ENCODE measurements around the gene ACSF3. TPM values are rescaled to one million over a fixed set of nuclear protein-coding genes. Genes with fewer than 3 reads are reported as not detected.

The ACSF3 gene
- polyA plus RNA-seq, 10 donors, result 12.9 to 23.8 (median 14.8) TPM

DNA sequence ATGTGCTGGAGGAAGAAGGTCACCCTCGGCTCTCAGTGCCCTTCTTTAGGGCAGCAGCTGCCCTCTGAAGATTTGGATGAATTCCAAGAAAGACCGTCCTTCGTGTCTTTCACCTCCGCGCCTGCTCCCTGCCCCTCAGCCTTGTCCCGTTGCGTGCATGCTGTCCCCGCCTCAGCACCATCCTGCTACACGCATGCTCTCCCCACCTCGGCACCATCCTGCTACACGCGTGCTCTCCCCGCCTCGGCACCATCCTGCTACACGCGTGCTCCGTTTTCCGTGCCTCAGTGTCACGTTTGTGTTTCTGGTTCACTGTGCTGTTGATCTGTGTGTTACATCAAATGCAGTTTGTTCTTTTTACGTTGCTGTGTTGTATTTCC is 13.5 kb downstream of the ACSF3 start:
- DNase-seq, result no peak

DNA sequence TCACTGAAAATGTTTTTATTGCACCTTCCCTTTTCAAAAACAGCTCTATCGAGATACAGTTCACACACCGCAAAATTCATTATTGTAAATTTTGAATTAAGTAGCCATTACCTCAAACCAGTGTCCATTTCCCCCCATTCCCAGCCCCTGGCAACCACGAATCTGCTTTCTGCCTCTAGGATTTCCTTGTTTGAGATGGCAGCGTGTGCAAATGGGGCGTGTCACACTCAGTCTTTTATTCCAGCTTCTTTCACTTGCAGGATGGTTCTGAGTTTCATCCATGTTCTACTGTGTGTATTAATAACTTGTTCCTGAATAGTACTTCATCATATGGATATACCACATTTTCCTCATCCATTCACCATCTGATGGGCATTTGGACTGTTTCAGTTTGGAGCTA is 14.8 kb downstream of the ACSF3 start:
- DNase-seq, result no peak

DNA sequence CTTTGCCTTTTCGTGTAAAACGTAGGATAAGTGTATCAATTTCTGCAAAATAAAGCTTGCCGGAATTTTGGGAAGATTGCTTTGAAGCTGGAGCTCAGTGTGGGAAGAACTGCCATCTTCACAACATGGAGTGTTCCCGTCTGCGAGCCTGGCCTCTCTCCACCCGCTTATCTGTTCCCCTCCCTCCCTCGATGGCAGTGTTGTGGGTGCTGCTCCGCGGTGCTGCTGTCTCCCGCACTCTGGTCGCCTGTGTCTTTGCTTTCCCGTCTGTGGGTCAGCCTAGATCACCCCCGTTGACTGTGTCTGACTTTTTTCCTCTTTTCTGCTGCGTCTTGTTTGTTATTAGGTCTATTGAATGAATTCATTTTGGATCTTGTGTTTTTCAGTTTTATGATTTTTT is 17.0 kb downstream of the ACSF3 start:
- DNase-seq, result no peak

DNA sequence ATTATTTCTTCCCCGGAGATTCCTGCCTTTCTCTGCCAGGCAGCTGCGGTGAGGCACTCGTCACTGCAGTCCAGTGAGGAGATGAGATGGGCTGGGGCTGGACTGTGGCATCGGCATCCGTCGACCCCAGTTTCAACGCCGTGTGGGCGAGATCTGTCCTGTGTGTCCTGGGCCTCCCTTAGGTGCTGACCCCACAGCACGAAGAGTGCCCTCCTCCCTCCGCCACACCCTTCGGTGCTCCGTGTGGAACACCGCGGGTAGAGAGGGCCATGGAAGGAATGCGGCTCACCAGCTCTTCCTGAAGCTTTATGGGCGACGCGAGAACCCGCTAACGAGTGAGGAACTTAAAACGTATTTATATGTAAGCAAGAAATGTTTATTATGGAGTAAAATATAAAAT is 17.6 kb downstream of the ACSF3 start:
- DNase-seq, result no peak

DNA sequence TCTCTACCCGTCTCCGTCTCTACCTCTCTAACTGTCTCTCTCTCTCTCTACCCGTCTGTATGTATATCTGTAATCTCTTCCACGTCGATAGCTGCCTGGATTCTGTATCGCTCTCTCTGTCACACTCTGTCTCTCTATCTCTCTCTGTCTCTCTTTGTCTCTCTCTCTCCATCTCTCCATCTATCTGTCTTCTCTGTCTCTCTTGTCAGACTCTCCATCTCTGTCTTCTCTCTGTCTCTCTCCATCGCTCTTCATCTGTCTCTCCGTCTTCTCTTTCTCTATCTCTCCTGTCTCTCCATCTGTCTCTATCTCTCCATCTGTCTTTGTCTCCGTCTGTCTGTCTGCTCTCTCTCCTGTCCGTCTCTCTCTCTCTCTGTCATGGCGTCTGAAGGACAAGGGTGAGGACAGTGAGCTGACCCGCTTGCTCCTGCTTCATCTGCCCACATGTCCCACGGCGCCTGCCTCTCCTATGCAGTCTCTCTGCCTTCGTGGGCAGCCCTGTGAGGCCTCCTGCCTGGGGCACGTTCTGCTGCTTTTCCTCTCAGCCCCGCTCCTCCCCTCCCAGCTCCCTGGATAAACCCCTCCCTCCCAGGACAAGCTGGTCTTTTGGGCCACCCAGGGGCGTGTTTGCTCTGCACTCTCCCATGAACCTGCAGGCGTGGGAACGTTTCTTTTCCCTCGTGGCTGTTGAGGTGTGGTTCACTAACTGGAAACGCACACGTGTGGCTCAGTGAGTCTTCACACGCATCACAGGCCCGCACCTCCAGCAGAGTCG is 18.9 kb downstream of the ACSF3 start:
- DNase-seq, result no peak

DNA sequence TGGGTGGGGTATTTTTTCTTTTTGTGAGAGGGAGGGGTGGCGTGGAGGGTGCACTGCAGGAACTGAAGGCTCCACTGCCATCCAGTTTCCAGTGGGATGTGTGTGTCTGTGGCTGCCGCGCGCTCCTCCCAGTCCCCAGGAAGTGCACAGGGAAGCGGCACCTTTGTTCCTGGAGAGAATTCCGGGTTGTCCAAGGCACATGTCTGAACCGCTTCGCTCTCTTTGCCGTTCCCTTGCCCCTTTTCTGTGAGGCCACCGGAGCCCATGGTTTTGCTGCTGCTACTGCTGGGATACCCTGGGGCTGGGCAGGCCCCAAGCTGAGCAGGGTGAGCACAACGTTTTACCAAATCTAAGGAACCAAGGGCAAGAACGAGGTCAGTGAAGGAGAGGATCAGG is 19.5 kb downstream of the ACSF3 start:
- no peak for DNase-seq

DNA sequence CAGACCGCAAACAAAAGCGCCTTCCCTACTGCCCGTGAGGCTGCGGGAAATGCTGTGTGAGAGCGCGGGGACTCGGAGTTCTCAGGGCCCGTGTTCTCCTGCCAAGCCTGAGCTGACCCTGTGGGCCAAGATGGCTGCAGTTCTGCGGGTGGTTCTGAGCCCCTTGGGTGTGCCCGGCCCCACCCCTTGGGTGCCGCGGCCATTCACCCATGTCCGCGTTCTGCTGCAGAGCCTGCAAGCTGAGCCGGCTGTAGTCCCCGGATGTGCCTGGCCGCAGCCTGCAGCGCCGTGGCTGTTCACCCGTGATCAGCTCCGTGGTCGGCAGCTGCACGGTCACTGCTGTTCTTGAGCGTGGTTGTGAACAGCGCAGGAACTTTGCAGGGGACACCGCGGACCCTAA is 20.0 kb downstream of the ACSF3 start:
- DNase-seq, result no peak

DNA sequence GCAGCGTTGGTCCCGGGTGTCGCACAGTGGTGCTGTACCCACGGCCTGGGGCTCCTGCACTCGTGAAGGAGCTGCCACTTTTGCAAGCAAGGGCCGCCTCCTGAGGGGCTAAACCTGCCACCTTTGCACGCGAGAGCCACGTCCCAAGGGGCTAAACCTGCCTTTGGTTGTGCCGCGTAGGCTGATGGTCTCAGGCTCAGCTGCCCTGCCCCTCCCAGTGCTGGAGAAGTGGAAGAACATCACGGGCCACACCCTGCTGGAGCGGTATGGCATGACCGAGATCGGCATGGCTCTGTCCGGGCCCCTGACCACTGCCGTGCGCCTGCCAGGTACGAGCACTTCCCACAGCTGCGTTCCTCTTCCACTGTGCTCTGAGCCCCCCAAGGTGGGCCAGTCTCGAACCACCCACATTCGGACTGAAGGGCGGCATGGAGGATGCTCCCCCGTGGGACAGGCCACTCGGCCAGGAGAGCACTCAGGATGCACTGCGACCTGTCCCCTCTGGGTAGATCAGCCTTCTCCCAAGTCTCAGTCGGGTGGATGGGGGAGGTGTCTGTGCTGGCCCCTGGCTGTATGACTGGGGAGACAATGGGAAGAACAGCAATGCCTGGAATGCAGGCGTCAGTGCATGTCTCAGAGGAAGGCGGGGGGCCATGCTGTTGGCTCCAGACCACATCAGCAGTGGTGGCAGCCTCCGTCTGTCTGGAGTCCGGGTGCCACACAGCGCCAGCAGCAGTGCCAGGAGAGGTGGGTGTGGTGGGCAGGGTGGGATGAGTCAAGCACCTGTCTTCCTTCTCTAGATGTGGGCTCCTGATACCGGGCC is 20.7 kb downstream of the ACSF3 start:
- no peak for DNase-seq

DNA sequence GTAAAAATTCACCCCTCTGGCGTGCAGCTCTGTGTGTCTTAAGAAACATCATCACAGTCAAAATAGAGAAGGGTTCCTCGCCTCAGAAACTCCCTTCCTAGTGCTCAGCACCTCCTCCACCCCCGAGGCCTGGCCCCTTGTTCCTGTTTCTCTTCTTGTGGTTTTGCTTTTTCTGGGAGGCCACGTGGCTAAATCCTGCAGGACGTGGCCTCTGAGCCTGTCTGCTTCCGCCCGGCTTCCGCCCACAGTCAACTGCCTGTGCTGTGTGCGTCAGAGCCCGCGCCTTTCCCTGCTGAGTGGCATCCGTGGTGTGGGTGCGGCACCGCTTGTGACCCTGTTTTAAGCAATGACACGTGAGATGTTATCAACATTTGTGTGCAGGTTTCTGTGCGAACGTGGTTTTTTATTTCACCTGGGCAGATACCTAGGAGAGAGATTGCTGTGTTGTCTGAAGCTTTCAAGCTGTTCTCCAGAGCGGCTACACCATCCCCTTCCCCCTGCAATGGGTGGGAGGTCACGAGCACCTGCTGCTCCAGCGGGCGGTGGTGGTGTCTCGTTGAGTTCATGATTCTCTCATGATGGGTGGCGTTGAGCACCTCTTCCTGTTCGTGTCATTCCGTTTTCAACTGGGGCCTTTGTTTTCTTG is 21.7 kb downstream of the ACSF3 start:
- DNase-seq, result peak; percentile 18 to 72 (median 51)

GRCh38 chr16:89116341-89117226 is 22.9 kb downstream of the ACSF3 start:
- no peak for DNase-seq

- no peak for DNase-seq
These were observed 23.7 kb downstream of the ACSF3 start for GRCh38 chr16:89117227-89117974.

- DNase-seq, result no peak
These were observed 24.3 kb downstream of the ACSF3 start for GRCh38 chr16:89117975-89118289.

GRCh38 chr16:89118361-89119165 is 24.9 kb downstream of the ACSF3 start:
- DNase-seq, result no peak

- peak in 1 of 3 donors; percentile 12 for DNase-seq
These were observed 25.5 kb downstream of the ACSF3 start for GRCh38 chr16:89119166-89119621.

DNA sequence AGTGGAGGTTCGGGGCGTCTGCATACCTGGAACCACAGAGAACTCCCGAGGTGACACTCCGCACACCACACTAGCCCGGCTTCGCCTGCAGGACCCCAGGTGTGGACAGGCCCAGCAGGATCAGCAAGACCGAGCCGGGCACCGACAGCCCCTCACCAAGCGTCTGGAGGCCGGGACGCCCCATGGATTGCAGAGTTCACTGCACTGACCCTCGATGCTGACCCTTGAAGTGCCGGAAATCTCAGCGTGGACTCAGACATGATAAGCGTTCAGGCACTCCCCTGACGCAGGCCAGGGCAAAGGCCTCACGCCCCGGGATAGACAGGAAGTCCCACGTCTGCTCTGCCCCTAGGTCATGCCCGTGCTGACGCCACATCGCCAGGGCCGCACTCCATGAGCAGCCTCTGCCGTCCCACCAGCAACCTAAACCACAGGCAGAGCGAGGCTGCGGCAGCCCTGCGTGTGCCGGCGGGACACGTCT is 26.0 kb downstream of the ACSF3 start:
- no peak for DNase-seq

DNA sequence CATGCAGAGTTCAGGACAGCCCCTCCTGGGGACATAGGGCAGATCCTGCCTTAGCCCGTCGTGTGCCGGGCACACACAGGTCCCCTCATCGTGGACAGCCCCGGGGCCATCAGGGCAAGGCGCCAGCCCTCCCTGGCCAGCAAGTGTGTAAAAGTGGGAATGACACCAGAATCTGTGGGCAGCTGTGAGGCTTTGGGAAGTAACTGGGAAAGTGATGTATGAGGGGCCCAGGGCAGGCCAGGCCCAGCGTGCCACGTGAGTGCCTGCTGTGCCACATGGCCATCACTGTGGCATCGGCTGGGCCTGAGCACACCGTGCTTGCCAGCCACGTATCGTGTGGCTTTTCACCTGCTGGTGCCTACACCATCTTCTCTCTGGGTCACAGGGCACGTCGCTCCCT is 26.6 kb downstream of the ACSF3 start:
- DNase-seq, result no peak

DNA sequence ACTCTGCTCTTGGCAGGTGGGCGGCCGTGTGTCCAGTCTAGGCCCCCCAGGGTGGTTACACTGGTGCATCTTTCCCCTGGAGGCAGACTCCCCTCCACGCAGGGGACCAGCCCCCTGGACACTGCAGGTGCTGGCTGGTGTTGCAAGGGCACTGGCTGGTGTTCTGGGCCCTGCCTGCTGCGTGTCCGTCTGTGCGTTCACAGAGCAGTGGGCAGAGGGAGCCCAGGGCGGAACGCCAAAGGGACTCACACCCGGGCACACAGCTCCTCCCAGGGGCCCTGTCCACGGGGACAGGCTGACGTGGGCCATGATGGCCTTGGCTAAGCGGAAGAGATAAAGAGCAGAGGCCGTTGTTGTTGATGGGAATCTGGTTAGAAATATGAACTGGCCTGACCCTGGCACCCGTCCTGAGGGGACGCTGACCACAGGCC is 27.3 kb downstream of the ACSF3 start:
- DNase-seq, result no peak

GRCh38 chr16:89121691-89122321 is 28.2 kb downstream of the ACSF3 start:
- DNase-seq, result no peak

GRCh38 chr16:89122322-89122851 is 28.7 kb downstream of the ACSF3 start:
- no peak for DNase-seq

All from muscle of back (tissue), 11 donors.